Stimulated activated naive CD8-positive, alpha-beta T cell treated with anti-CD3 and anti-CD28 coated beads, Interleukin-15, Interleukin-2, amounts not matched to agents 100 U/mL and 50 U/mL, for 24 hours (primary cell): ENCODE measurements around the gene SHISAL1.

ENCODE experiments used
- ATAC-seq: fragments of 150-1000 bp; cut with Tn5 transposase; one replicate; pipeline ENCODE4 v1.10.0; 2021
- DNase-seq: peaks from one replicate; pipeline ENCODE4 v3.0.0; 2021

Gene SHISAL1

DNA sequence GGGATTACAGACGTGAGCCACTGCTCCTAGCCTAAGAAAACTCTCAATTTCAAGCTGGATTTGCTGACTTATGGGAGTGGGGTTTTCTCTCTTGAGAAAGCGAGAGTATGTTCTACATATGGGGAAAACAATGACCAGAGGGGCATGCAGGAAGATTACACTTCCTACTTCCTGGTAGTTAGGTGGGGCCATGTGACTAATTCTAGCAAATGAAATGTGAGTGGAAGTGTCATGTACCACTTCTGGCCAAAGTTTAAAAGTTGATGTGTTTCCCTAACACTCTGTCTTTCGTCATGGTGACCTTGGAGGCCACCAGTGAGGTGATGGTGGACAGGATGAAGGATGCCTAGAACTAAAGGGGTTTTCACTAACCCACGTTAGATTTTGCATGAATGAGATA is 81.5 kb downstream of the SHISAL1 start:
- ATAC-seq (no peak), DNase-seq (no peak)

DNA sequence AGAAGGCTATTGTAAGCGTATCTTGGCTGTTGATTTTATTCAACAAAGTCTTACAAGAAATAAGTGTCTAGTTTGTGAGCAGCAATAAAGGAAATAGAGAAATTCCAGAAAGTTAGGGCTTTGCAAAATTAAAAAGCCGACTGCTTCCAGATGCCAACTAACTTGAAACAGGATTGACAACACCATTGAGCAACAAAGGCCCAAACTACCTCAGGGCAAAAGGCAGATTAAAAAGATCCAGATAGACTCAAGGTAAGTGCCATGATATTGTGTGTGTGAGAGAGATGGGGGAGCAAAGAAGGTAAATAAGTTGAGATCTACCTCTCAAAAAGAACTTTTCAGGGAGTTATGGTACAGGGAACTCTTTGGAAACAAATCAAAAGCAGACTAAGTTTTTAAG is 82.9 kb downstream of the SHISAL1 start:
- no peak for DNase-seq

DNA sequence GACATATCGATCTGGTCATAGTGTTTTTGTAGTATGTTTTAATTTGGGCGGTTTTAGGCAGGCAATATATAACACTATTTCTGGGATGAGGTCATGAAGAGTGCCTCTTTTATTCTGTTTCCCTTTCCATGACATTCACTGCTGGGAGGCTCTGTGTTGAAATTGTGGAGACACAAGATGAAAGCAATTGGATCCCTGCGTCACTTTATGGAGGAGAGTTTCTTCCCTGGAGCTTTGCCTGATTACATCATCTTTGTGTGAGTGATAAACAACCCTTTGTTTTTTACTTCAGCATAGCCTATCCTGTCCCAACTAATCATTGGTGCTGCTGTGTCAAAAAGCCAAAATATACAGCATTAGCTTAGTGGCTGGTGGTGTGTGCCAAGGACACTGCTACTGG is 83.4 kb downstream of the SHISAL1 start:
- ATAC-seq (no peak), DNase-seq (no peak)

More for the DNA sequence above, 82.9 kb downstream of the SHISAL1 start:
- ATAC-seq = no peak

DNA sequence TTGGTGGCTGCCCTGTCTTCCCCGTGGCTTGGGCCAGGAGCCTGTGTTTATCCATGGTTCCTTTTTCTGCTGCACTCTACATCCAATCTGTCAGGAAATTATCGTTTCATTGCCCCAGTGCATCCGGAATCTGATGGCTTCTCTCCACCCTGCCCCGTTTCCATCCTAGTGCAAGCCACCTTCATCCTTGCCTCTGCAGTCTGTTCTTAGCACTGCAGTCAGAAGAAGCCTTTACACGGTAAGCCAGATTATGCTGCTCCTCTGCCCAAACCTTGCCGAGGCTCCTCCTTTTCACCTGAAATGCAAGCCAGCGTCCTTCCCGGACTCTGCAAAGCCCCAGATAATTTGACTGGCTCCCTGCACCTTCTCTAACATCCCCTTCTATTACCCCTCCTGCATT is 86.9 kb downstream of the SHISAL1 start:
- no peak for DNase-seq
- no peak for ATAC-seq

DNA sequence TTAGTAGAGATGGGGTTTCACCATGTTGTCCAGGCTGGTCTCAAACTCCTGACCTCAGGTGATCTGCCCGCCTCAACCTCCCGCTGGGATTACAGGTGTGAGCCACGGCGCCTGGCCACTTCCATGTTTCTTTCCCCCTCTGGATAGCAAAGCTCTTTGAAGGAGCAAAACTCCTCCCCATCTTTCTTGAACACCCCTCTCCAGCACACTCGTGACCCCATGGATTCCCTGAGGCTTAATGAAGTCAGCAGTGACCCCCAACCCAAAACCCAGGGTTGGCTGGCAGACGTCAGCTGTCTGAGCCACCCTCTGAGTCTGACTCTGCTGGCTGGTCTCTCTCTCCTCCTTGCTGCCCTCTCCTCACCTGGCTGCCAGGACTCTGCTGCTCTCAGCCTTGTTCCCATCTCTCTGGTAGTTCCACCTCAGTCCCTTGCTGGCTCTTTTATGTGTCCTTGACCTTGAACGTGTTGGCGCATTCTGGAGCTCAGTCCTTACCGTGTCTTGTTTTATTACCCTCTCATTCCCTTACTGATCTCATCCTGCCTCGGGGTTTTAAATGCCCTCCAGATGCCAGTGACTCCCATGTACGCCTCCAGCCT is 87.6 kb downstream of the SHISAL1 start:
- DNase-seq (no peak), ATAC-seq (no peak)

DNA sequence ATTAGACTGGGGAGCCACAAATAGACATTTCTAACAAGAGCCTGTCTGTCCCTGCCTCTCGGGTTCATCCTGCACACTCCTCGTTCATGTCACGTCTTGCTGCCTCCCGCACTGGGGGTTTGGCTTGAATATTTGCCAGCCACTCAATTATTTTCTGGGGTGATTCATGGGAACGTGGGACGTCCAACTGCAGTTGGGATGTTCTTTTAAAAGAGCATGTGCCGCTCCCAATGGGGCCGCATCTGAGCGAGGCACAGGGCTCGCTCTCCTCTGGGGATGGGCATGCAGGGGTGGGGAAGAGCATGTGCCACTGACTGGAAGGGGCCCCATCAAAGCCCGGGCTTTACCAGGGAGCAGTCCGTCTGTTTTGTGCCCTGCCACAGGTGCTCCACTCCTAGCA is 88.6 kb downstream of the SHISAL1 start:
- no peak for DNase-seq
- ATAC-seq = no peak

DNA sequence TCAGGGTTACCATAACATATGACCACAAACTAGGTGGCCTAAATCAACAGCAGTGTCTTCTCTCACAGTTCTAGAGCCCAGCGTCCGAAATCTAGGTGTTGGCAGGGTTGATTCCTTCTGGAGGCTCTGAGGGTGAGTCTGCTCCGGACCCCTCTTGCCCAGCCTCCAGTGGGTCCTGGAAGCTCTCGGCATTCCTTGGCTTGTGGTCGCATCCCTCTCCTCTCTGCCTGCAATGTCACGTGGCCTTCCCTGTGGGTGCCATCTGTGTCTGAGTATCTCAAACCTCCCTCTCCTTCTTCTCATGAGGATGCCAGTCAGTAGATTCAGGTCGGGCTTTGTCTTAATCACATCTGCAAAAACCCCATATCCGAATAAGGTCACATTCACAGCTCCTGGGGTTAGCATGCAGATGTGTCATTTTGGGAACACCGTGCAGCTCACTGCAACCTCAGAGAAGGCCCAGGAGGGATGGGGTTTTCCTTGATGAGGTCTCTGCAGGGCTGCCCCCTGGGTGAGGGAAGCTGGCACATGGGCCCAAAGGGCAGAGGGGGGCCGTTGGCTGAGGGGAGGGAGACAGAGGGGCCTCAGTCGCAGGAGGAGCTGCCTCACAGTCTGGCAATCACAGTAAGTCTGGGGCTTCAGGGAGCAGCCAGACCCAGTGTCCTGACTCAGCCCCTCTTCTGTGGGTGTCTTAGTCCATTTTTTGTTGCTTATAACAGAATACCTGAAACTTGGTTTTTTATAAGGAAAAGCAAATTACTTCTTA is 90.9 kb downstream of the SHISAL1 start:
- ATAC-seq (no peak), DNase-seq (no peak)

DNA sequence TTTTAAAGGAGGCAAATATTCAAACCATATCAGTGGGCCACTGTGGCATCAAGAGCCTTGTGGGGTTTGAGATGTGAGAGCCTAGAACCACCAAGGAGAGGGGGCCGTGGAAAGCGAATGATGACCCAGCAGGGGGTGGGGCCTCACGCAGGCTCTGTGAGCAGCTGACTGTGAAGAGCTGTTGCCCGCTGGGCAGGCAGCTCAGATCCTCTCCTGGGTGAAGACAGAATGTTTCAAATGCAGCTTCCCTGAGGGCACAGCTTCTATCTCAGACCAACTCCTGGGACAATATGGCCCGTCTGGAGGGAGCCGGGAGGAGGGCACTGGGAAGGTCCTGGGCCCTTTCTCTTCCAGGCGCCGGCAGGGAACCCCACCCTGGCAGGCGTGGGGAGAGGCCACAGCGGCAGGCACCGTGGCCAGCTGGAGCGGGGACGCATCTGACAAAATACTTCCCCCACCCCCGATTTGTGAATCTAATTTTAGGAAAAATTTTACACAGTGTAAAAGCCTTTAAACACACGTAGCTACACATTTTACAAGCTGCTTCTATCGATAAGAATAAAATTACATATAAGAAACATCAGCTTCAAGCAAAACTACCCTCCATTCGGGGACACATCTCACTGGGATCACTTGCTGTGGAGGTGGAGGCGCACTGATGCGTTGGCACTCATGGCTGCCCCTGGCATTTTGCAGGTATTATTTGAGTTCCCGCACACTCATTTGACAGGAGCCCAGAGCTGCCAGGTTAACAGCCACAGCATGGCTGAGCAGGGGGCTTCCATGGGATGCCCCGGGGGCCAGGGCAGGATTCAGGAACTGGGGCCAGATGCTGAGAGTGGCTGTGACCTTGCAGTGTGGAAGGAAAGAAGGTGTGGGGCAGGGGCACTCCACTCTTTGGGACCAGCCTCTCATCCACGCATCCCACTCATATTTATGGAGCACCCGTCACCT is 91.7 kb downstream of the SHISAL1 start:
- no peak for DNase-seq
- no peak for ATAC-seq

DNA sequence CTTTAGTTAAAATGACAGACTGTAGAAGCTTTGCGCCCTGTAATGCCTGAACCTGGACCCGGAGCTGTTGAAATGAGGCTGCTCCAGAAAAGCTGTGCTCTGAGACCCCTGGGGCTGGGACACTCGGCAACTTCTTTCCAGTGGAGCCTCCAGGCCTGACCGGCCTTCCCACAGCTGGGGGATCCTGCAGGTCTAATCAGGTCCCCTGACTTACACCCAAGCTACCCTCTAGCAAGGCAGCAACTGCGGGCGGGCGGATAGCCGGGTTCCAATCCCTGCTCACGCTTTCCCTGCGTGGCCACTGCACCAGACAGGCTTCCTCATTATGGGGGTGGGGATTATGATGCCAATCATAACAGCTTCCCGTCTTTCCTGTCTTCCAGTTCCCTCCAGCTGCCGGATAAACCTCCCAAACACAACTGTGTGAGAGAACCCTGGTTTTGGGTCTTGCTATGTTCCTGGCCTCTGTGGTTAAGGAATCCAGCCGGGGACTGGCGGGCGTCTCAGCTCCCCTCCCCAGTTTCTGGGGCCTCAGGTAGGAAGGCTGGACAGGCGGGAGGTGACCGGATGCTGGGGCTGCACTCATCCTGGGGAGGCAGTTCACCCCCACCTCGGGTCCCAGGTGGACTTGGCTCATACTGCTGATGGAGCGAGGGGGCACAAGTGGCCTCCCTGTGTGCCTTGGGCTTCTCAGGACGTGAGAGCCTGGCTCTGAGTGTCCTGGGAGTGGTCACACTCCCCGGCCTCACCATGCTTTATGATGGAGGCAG is 93.5 kb downstream of the SHISAL1 start:
- no peak for ATAC-seq
- no peak for DNase-seq

DNA sequence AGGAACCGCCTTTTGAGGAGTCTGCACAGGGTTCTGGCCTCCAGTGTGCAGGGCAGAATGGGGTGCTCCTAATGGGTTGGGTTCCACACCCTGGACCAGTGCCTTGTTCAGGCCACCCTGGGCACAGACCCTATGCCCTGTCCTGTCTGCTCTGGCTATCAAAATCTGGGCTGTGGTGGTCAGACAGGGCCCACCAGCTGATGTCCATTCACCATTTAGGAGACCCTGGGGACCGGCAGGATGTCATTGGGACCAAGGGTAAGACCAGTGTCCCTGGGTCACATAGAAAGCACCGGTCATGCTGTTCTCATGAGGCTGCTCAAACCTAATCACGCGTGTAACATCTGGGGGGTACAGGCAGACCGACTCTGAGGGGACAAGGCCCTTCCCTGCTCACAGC is 94.7 kb downstream of the SHISAL1 start:
- ATAC-seq = no peak
- DNase-seq = no peak

DNA sequence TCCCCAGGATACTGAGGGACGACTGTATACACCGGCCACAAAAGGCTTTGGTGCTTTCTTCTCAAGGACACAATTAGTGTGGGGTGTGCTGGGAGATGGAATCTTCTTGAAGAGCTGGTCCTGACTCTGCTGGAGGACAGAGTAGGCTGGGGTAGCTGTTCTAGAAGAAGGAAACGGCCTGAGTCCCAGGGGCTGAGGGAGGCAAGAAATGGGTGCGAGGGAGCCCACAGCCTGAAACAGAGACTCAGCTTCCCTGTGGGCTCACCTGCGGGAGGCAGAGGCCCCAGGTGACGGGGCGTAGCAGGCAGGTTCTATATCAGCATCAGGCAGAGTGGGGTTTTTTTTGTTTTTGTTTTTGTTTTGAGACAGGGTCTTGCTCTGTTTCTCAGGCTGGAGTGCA is 95.4 kb downstream of the SHISAL1 start:
- ATAC-seq (no peak), DNase-seq (no peak)

DNA sequence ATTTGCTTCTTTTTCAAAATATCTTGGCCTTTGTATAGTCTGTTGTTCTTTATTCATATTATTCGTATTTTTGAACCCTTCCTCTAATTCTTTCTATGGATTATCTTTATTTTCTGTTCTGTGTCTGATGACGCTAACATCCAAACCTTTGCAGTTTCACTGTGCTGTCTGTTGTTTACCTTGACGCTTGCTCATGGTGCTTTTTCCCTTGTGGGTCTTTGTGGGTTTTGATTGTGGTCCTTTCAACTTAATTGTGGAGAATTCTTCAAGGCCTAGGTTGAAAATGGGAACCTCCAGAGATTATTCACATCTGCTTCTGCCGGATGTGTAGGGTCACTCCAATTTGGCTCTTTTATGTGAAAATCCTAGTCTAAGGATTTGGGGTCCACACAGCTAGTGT is 97.5 kb downstream of the SHISAL1 start:
- DNase-seq (no peak), ATAC-seq (no peak)

DNA sequence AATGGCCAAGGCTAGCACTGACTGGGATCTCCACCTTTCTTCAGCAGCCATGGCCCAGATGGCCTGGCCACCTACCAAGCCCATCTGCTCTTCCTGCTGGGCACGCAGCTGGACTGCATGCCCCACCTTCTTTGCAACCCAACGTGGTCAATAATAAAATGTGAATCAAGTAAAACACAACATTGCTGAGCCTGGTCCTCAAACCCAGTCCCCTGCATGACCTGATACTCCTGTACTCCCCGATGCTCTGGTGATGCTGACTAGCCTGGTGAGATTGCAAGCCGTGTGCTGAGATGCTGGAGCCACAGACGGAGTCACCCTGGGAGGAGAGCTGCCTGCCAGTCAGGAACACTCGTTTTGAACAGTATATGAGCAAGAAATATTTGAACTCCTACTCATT is 98.0 kb downstream of the SHISAL1 start:
- ATAC-seq (no peak), DNase-seq (no peak)

DNA sequence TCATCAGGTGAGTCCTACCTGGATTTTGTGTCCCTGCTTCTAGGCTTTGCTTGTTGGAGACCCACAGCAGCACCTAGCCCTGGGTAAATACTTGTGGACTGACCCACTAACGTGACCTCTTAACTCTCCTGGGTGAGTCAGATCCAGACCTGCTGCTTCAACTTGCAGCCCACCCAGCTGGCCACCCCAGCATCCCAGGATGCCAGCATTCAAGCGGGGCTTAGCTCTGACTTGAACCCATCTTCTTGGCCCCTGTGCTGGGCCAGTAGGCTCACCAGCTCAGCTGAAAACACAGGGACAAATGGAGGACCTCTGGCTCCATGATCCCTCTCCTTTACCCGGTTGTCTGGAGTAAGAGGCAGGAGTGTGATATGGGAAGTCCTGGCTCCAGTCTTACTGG is 98.6 kb downstream of the SHISAL1 start:
- ATAC-seq (no peak), DNase-seq (no peak)

DNA sequence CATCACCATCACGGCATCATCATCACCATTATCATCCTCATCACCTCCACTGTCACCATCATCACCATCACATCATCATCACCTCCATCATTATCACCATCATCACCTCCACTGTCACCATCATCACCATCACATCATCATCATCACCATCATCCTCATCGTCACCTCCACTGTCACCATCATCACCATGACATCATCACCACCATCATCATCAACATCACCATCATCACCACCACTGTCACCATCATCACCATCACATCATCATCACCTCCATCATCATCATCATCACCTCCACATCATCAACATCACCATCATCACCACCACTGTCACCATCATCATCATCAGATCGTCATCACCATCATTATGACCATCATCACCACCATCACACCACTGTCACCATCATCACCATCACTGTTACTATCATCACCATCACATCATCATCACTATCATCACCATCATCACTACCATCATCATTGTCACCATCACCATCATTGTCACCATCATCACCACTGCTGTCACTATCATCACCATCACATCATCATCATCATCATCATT is 99.2 kb downstream of the SHISAL1 start:
- DNase-seq (no peak), ATAC-seq (no peak)

DNA sequence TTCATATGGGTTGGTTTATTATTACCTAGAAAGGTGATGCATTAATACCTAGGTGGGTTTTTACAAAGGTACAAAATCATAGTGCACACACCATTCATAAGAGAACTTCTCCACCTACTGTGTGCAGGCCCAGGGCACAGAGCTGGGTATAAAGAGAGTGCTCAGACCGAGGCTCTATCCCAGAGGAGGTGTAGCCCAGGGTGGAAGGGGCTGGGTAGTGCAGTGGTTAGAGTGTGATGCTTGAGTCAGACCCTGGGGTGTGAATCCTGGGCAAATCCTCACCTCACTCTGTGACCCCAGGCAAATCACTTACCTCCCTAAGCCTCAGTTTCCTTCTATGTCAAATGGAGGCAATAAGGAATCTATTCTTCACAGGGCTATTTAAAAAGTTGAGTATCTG is 99.8 kb downstream of the SHISAL1 start:
- no peak for DNase-seq
- ATAC-seq = peak; percentile 23

DNA sequence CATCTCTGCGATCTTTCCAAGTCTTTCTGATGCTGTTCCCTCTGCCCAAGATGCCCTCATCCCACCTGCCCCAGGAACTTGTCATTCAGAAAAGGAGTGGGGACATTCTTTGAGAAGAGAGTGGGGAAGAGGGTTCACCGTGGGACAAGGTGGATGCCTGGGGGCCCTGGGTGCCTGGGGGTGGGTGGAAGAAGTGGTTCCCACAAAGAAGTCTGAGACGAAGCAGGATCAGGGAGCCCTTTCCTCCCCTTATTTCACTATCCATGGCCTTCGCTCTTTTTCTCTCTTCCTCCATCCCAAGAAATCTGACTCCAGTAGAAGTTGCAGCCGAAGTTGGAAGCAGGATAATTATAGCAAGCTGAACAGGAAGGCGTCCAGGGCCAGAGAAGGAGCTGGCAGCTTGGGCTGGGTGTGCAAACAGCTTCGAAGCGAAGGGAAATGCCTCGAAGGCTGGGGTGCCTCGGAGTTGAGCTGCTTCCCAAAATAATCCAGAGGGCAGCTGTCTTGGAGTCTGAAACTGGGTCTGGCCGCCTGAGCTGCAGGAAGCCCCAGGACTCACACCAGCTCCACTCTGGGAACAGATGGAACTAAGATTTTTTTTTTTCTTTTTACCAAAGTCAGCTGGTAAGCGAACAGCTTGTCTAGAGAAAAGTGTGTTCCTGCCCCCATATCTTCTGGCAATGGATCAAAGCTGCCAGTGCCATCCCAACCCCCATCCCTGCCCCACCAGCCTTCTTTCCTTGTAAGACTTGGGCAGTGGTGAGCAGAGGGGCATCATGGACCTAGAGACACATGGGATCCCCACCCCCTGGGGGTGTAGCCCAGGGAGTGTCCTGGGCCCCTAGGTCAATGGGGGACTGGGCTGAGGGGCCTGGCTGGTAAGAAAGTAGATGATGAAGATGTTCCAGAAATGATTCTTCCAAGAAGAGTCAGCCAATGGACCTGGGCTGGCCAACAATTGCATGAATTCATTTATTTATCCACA is 100.5 kb downstream of the SHISAL1 start:
- no peak for ATAC-seq
- DNase-seq = no peak

DNA sequence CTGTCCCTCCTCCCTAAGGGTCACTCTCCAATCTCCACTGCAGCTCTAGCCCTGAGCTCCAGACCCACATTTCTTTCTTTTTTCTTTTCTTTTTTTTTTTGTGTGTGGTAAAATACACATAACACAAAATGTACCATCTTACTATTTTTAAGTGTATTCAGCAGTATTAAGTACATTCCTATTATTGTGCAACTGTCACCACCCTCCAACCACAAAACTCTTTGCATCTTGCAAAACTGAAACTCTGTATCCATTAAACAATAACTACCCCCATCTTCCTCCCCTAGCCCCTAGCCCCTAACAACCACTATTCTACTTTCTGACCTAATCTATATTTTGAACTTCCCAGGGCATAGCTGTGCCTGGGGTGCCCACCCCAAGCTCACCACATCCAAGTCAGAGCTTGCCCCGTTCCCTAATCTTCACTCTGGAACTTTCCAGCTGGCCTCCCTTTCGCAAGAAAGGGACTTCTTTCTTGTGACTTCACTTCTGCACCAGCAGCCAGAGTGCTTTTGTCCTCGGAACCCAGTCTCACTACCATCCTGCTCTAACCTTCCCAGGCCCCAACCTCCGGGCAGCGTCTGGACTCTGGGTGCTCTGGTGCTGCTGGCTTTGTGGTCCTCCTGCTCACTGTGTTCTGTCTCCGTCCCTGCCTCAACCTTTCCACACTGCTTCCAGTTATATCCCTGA is 101.3 kb downstream of the SHISAL1 start:
- DNase-seq = no peak
- ATAC-seq = no peak

DNA sequence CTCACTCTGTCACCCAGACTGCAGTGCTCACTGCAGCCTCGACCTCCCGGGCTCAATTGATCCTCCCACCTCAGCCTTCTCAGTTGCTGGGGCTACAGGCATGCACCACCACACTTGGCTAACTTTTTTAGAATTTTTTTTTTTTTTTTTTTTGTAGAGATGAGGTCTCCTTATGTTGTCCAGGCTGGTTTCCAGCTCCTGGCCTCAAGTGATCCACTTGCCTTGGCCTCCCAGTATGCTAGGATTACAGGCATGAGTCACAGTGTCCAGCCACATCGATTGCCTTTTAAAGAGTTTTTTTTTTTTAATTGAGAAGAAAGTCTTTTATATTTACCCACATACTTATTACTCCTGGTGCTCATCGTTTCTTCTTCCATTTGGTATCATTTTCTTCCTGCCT is 102.0 kb downstream of the SHISAL1 start:
- DNase-seq = no peak
- no peak for ATAC-seq

DNA sequence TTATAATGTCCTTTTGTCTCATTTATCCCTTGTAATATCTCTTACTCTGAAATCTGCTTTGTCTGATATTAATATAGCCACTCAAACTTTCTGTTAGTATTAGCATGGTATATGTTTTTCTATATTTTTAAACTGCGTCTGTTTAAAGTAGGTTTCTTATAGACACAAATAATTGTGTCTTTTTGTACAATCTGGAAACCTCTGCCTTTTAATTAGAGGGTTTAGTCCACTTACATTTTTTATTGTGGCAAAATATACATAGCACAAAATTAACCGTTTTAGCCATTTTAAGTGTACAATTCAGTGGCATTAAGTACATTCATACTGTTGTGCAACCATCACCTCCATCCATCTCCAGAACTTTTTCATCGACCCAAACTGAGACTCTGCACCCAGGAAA is 103.4 kb downstream of the SHISAL1 start:
- DNase-seq = no peak
- ATAC-seq = no peak
